Subcutaneous adipose tissue (tissue), 4 donors: ENCODE measurements around the gene LRRC18. TPM values are rescaled to one million over a fixed set of nuclear protein-coding genes. Genes with fewer than 3 reads are reported as not detected.

Experiments used
- small RNA-seq: library from RNA; depleted of rRNA; stranded (forward); fragments of <200 nt; gene quantifications from one replicate; pipeline ENCODE3, GENCODE V24; 2016
- total RNA-seq, 4 donors: library from RNA; depleted of rRNA; stranded (reverse); fragments of >200 nt; gene quantifications; one replicate each; pipeline ENCODE4 v1.1.0, GENCODE V29; 2016
- TF ChIP-seq, protein P1 (sequence below): fragments of 450-650 bp; IDR thresholded peaks from one replicate; pipeline ENCODE4 v1.5.1; 2016; ENCODE audit warnings: low read depth, mild to moderate bottlenecking, control low read depth, antibody characterized with exemption, moderate library complexity

Gene LRRC18
- total RNA-seq, 4 donors from 2014 or later, result not detected

DNA sequence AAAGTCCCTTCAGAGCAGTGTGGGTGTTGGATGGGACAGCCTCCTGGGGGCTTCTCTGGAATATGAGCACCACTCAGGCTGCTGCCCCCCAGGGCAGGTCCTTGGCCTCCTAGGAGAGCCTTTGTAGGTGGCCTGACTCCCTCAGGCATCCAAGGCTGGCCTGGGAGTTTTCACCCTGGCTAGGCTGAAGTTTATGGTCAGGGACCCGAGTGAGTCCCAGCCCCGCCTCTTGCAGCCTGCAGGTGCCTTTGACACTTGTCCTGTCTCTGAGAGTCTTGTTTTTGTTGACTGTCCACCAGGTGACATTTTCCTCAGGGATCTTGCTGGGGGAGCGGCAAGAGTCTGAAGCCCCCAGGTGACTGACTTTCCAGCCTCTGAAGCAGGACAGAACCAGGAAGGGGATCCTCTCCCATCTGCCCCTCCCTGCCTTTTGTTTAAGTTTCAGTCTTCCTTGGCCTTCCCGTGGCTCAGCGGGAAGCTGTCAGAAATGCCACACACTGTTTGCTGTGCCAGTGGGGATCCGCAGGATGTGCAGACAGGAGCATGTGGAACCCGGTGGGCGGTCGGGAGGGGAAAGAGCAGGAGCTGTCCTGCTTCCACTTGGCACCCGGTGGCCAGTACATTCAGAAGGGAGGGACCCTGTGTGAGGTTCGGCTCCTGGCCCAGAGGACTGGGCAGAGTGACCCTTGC is 59.5 kb downstream of the LRRC18 start:
- TF ChIP-seq, protein P1, sequence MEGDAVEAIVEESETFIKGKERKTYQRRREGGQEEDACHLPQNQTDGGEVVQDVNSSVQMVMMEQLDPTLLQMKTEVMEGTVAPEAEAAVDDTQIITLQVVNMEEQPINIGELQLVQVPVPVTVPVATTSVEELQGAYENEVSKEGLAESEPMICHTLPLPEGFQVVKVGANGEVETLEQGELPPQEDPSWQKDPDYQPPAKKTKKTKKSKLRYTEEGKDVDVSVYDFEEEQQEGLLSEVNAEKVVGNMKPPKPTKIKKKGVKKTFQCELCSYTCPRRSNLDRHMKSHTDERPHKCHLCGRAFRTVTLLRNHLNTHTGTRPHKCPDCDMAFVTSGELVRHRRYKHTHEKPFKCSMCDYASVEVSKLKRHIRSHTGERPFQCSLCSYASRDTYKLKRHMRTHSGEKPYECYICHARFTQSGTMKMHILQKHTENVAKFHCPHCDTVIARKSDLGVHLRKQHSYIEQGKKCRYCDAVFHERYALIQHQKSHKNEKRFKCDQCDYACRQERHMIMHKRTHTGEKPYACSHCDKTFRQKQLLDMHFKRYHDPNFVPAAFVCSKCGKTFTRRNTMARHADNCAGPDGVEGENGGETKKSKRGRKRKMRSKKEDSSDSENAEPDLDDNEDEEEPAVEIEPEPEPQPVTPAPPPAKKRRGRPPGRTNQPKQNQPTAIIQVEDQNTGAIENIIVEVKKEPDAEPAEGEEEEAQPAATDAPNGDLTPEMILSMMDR, result no peak

DNA sequence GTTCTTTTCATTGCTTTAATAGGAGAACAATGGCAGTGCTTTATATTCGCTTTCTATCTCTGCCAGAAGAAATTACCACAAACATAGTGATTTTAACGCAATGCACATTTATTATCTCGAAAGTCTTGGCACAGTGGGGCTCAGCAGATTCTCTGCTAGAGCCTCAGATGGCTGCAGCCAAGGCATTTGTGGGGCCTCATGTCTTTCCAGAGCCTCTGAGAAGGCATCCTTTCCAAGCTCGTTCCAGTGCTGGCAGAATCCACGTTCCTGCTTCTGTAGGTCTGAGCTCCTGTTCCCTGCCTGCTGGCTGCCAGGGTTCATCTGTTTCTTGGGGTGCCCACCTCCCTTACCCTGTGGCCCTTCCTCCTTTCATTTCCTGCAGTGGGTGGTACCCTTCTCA is 60.2 kb downstream of the LRRC18 start:
- TF ChIP-seq, protein P1, result no peak

DNA sequence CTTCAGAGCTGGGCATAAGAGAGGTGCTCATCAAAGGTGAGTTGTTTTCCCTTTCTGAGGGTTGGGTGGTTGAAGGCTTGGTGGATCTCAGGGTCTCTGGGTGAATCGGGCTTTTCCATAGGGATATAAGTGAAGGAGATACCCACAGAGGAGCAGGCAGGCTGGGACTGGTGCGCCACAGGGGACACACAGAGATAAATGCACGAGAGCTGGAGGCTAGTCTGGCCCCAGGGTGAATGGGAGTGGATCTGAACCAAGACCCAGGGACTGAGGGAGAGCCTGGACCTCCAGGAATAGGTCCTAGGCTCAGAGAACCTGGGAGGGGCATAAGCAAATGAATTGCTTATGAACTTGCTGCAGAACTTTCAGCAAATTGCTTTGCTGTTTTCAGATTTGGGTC is 61.5 kb downstream of the LRRC18 start:
- TF ChIP-seq, protein P1, result no peak

DNA sequence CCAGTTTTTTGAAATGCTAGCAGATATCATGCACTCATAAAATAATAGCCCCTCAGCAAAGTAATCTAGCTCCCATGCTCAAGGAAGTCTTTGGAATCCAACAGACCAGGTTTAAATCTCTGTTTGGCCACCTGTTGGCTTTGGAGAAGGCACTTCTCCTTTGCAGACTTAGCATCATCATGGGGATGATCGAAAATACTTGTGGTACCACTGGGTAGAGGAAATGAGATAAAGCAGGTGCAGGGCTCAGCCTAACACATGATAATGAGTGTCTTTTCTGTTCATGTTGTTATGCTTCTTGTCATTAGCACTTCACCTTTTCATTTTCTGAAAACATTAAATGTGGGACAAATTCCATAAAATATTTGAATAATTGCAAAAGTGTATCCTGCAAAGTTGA is 67.4 kb downstream of the LRRC18 start:
- TF ChIP-seq, protein P1, result no peak

Small RNAs within 50 kb of the gene (small RNA-seq; reads per million reads assigned to genes)
- not detected for gene MIR4294

Other genes with a start within 250 kb of the LRRC18 start
- 10 to 100 TPM; 13.4 to 38.2 (median 25.9) TPM for gene VSTM4, start 175.7 kb upstream of the LRRC18 start, total RNA-seq
- gene FAM170B, start 194.2 kb upstream of the LRRC18 start, total RNA-seq, result not detected
- gene TMEM273, start 248.6 kb upstream of the LRRC18 start, total RNA-seq, result 10 to 100 TPM; 16.1 to 48.0 (median 28.3) TPM